Skeletal muscle satellite cell (primary cell): Measurements from ENCODE around the gene GMCL1.
"Not testable (repeated sequence)": the region's sequence is repeated elsewhere in the genome, so short reads cannot be mapped to it uniquely, and the experiment has no call there.

Source experiments
- H3K27me3 ChIP-seq: 2 replicates; pipeline ENCODE4 v1.7.0; 2013; ENCODE audit warnings: low read length; ENCODE audit not compliant: control insufficient read depth, insufficient read depth
- H3K36me3 ChIP-seq: 2 replicates; pipeline ENCODE4 v1.7.0; 2013; ENCODE audit warnings: mild to moderate bottlenecking, control low read depth, low read length; ENCODE audit not compliant: insufficient read depth
- H3K4me1 ChIP-seq: 2 replicates; pipeline ENCODE4 v1.7.0; 2013; ENCODE audit warnings: low read length; ENCODE audit not compliant: control insufficient read depth, insufficient read depth
- H3K4me2 ChIP-seq: 2 replicates; pipeline ENCODE4 v1.7.0; 2013; ENCODE audit warnings: mild to moderate bottlenecking, low read length
- H3K4me3 ChIP-seq: 2 replicates; pipeline ENCODE4 v1.7.0; 2013; ENCODE audit warnings: low read length
- H3K9ac ChIP-seq: 2 replicates; pipeline ENCODE4 v1.7.0; 2013; ENCODE audit warnings: mild to moderate bottlenecking, low read depth, low read length, moderate library complexity
- H3K9me3 ChIP-seq: replicated peaks from 2 replicates; pipeline ENCODE4 v1.7.0; 2013; ENCODE audit warnings: mild to moderate bottlenecking, control low read depth, low read length

Gene GMCL1

GRCh38 chr2:69796174-69796573 is 33.3 kb upstream of the GMCL1 start:
- H3K27me3 ChIP-seq: no peaks in the 10 kb centered on the region

DNA sequence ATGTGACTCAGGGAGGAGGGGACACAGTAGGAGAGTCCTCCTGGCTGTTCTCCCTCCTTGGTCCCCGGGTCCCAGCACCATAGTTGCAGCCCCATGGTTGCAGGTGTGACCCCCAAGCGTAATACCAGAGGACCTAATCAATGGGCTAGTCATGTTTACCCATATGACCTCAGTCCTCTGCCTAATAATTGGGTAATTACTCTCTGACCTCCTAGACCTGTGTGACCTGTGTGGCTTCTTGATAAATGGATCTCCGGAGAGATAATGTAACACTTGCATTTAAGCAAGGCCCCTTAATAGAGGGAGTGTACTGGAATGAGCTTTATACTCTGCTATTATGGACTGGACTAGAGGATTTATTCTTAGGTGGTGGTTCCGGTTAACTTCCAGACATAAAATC is 32.2 kb upstream of the GMCL1 start:
- Histone ChIP-seq H3K27me3 (no peaks in the 10 kb centered on the region), H3K36me3 (no peaks in the 10 kb centered on the region), H3K4me1 (peaks cover 8% of the 10 kb centered on the region), H3K9me3 (no peaks in the 10 kb centered on the region), H3K4me2 (no peak overlapping the region), H3K4me3 (no peak overlapping the region), H3K9ac (no peak overlapping the region)

More at GRCh38 chr2:69796174-69796573, 33.3 kb upstream of the GMCL1 start:
- H3K9me3 ChIP-seq: no peaks in the 10 kb centered on the region
- H3K4me3 ChIP-seq: no peak overlapping the region
- no peak overlapping the region for H3K4me2 ChIP-seq
- H3K9ac ChIP-seq: no peak overlapping the region
- peaks cover 13% of the 10 kb centered on the region for H3K4me1 ChIP-seq
- no peaks in the 10 kb centered on the region for H3K36me3 ChIP-seq

- H3K9me3 ChIP-seq: no peaks in the 10 kb centered on the region
- H3K4me3 ChIP-seq: no peak overlapping the region
- no peak overlapping the region for H3K4me2 ChIP-seq
- H3K4me1 ChIP-seq: peaks cover 8% of the 10 kb centered on the region
- no peaks in the 10 kb centered on the region for H3K36me3 ChIP-seq
- H3K27me3 ChIP-seq: no peaks in the 10 kb centered on the region
- no peak overlapping the region for H3K9ac ChIP-seq
Measured at GRCh38 chr2:69797836-69798289, 31.6 kb upstream of the GMCL1 start.

GRCh38 chr2:69798290-69798908 is 31.1 kb upstream of the GMCL1 start:
- H3K9ac ChIP-seq: peak overlapping the region; percentile 19
- H3K27me3 ChIP-seq: no peaks in the 10 kb centered on the region
- peak overlapping the region; percentile 44 for H3K4me2 ChIP-seq
- no peaks in the 10 kb centered on the region for H3K9me3 ChIP-seq
- H3K4me1 ChIP-seq: peaks cover 8% of the 10 kb centered on the region
- no peaks in the 10 kb centered on the region for H3K36me3 ChIP-seq
- H3K4me3 ChIP-seq: peak overlapping the region; percentile 44

- H3K9me3 ChIP-seq: no peaks in the 10 kb centered on the region
- peak overlapping the region; percentile 44 for H3K4me3 ChIP-seq
- peaks cover 8% of the 10 kb centered on the region for H3K4me1 ChIP-seq
- no peaks in the 10 kb centered on the region for H3K36me3 ChIP-seq
- H3K27me3 ChIP-seq: no peaks in the 10 kb centered on the region
- H3K9ac ChIP-seq: peak overlapping the region; percentile 19
- peak overlapping the region; percentile 44 for H3K4me2 ChIP-seq
Measured at GRCh38 chr2:69798909-69799526, 30.4 kb upstream of the GMCL1 start.

GRCh38 chr2:69801745-69802290 is 27.6 kb upstream of the GMCL1 start:
- Histone ChIP-seq H3K4me2 (no peak overlapping the region), H3K27me3 (no peaks in the 10 kb centered on the region), H3K4me3 (no peak overlapping the region), H3K4me1 (peaks cover 8% of the 10 kb centered on the region), H3K9me3 (no peaks in the 10 kb centered on the region), H3K36me3 (peaks cover 6% of the 10 kb centered on the region), H3K9ac (no peak overlapping the region)

- H3K36me3 ChIP-seq: peaks cover 12% of the 10 kb centered on the region
- H3K27me3 ChIP-seq, H3K4me2 ChIP-seq, H3K4me3 ChIP-seq, H3K4me1 ChIP-seq, H3K9ac ChIP-seq, H3K9me3 ChIP-seq: not testable (repeated sequence)
Measured at GRCh38 chr2:69802781-69803367, 26.6 kb upstream of the GMCL1 start.

DNA sequence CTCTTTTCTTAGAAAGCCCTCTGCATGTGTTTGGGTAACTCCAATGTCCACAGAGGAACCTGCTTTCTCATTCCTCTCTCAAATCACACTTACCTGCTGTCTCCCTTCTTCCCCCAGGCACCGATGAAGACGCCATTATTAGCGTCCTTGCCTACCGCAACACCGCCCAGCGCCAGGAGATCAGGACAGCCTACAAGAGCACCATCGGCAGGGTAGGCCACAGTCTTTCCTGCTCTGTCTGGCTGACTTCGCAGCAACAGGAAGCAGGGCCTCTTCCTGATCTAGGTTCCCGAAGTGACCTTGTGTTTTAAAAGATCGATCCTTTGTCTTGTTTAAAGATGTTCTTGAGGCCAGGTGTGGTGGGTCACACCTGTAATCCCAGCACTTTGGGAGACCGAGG is 25.0 kb upstream of the GMCL1 start:
- H3K9ac ChIP-seq: no peak overlapping the region
- H3K9me3 ChIP-seq: no peaks in the 10 kb centered on the region

GRCh38 chr2:69805887-69806286 is 23.6 kb upstream of the GMCL1 start:
- Histone ChIP-seq H3K4me1 (no peaks in the 10 kb centered on the region), H3K4me3 (no peak overlapping the region), H3K36me3 (peaks cover 14% of the 10 kb centered on the region), H3K27me3 (no peaks in the 10 kb centered on the region), H3K9me3 (no peaks in the 10 kb centered on the region), H3K9ac (no peak overlapping the region), H3K4me2 (no peak overlapping the region)

More for the DNA sequence above, 25.0 kb upstream of the GMCL1 start:
- Histone ChIP-seq H3K4me2 (no peak overlapping the region), H3K27me3 (no peaks in the 10 kb centered on the region), H3K4me3 (no peak overlapping the region), H3K36me3 (peaks cover 14% of the 10 kb centered on the region), H3K4me1 (no peaks in the 10 kb centered on the region)

GRCh38 chr2:69807821-69808540 is 21.5 kb upstream of the GMCL1 start:
- H3K9me3 ChIP-seq: no peaks in the 10 kb centered on the region
- H3K4me2 ChIP-seq: no peak overlapping the region
- no peak overlapping the region for H3K9ac ChIP-seq
- H3K27me3 ChIP-seq: no peaks in the 10 kb centered on the region
- H3K4me1 ChIP-seq: no peaks in the 10 kb centered on the region
- no peak overlapping the region for H3K4me3 ChIP-seq
- H3K36me3 ChIP-seq: peaks cover 27% of the 10 kb centered on the region

- H3K9ac ChIP-seq: no peak overlapping the region
- no peaks in the 10 kb centered on the region for H3K9me3 ChIP-seq
- H3K4me3 ChIP-seq: no peak overlapping the region
- H3K4me1 ChIP-seq: no peaks in the 10 kb centered on the region
- no peaks in the 10 kb centered on the region for H3K27me3 ChIP-seq
- peaks cover 27% of the 10 kb centered on the region for H3K36me3 ChIP-seq
- H3K4me2 ChIP-seq: no peak overlapping the region
Measured at GRCh38 chr2:69810550-69810949, 18.9 kb upstream of the GMCL1 start.
